Central memory CD8-positive, alpha-beta T cell (primary cell): ENCODE results near the gene NF1.

ENCODE experiments used
- ATAC-seq: fragments of 150-1000 bp; cut with Tn5 transposase; replicated peaks from 2 replicates; pipeline ENCODE4 v1.10.0; 2022; ENCODE audit warnings: mild to moderate bottlenecking, moderate FRiP score, moderate number of reproducible peaks; ENCODE audit not compliant: poor library complexity, severe bottlenecking; ENCODE audit errors: extremely low read depth
- DNase-seq, 2 donors: peaks; one replicate each; pipeline ENCODE4 v3.0.0; 2021; ENCODE audit warnings: low spot score in 2 of 2
- H3K27ac Mint-ChIP-seq: one replicate; pipeline ENCODE4 v1.8.0; 2022; ENCODE audit warnings: low read depth, mild to moderate bottlenecking, moderate library complexity, mixed read lengths
- H3K27me3 Mint-ChIP-seq: one replicate; pipeline ENCODE4 v1.8.0; 2022; ENCODE audit warnings: mixed read lengths
- H3K36me3 Mint-ChIP-seq: one replicate; pipeline ENCODE4 v1.8.0; 2022; ENCODE audit warnings: mild to moderate bottlenecking, moderate library complexity, mixed read lengths; ENCODE audit not compliant: insufficient read depth
- H3K4me1 Mint-ChIP-seq: one replicate; pipeline ENCODE4 v1.8.0; 2022; ENCODE audit warnings: mixed read lengths
- H3K4me3 Mint-ChIP-seq: one replicate; pipeline ENCODE4 v1.8.0; 2022; ENCODE audit warnings: mild to moderate bottlenecking, moderate library complexity, mixed read lengths
- H3K9me3 Mint-ChIP-seq: one replicate; pipeline ENCODE4 v1.8.0; 2022; ENCODE audit warnings: mixed read lengths

Gene NF1

DNA sequence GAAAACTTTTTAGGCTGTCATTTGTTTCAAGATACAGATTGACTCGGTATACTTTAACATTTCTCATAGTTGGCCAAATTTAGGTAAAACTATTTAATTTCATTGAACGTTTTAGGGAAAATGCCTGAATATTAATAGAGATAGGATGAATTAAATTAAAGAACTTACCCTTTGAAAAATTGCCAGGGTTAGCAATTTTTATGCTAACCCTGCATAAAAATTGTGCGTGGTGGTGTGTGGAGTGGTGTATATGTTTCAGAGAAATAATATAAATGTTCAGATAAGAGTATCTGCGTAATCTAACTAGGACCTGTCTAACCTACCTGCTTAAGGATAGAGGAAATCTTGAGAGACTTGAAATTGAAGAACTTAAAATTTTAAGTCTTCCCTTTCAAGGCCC lies 21.4 kb downstream of the NF1 start:
- Mint-ChIP-seq H3K9me3 (no peaks in the 10 kb centered on the region), H3K36me3 (no peaks in the 10 kb centered on the region)
- DNase-seq: no peak

DNA sequence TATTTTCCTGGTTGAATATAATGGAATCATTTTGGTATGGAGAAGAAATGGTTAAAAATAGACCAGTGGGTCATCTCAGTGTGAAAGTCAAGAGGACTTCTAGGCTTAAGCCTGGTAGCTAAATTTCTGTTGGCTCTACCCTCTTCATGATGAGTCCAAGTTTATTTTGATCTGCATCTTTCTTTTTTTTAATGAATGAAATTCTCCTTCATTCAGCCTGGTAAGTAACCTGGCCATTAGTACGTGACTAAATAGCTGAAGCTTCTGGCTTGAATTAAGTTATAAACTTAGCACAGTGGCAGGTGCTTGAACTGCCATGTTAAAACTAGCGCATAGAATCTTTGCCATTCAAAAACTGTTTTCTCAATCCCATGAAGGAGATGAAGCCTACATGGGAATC lies 28.0 kb downstream of the NF1 start:
- Mint-ChIP-seq H3K36me3 (peaks cover 2% of the 10 kb centered on the region), H3K4me1 (peaks cover 11% of the 10 kb centered on the region), H3K9me3 (no peaks in the 10 kb centered on the region), H3K4me3 (no peak overlapping the region), H3K27me3 (no peaks in the 10 kb centered on the region), H3K27ac (no peak overlapping the region)
- DNase-seq (no peak), ATAC-seq (no peak)

More for the DNA sequence above, 21.4 kb downstream of the NF1 start:
- Mint-ChIP-seq H3K27ac (no peak overlapping the region), H3K27me3 (no peaks in the 10 kb centered on the region), H3K4me3 (no peak overlapping the region), H3K4me1 (peaks cover 5% of the 10 kb centered on the region)
- ATAC-seq: no peak

DNA sequence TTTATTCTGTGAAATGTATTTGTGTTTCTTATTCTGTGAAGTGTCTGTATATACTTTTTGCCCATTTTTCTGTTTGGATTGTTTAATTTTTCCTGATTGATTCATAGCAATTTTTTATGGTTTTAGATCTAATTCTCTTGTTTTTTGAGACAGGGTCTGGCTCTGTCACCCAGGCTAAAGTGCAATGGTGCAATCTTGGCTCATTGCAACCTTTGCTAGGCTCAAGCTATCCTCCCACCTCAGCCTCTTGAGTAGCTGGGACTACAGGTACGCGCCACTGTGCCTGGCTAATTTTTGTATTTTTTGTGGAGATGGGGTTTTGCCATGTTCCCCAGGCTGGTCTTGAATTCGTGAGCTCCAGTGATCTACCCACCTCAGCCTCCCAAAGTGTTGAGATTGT lies 31.5 kb downstream of the NF1 start:
- H3K36me3 Mint-ChIP-seq: peaks cover 2% of the 10 kb centered on the region
- no peak overlapping the region for H3K4me3 Mint-ChIP-seq
- H3K27me3 Mint-ChIP-seq: no peaks in the 10 kb centered on the region
- peaks cover 24% of the 10 kb centered on the region for H3K4me1 Mint-ChIP-seq
- ATAC-seq: no peak
- H3K27ac Mint-ChIP-seq: no peak overlapping the region
- no peaks in the 10 kb centered on the region for H3K9me3 Mint-ChIP-seq
- DNase-seq: no peak

DNA sequence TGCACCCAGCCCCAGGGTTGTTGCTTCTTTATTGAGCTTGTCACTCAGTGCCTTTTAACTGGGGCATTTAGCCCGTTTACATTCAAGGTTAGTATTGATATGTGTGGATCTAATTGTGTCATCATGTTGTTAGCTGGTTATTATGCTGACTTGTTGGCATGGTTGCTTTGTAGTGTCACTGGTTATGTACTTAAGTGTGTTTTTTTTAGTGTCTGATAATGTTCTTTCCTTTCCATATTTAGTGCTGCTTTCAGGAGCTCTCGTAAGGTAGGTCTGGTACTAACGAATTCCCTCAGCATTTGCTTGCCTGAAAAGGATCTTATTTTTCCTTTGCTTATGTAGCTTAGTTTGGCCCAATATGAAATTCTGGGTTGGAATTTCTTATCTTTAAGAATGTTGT lies 33.5 kb downstream of the NF1 start:
- Mint-ChIP-seq H3K27me3 (no peaks in the 10 kb centered on the region), H3K4me1 (peaks cover 16% of the 10 kb centered on the region), H3K4me3 (no peak overlapping the region), H3K36me3 (no peaks in the 10 kb centered on the region), H3K27ac (no peak overlapping the region), H3K9me3 (no peaks in the 10 kb centered on the region)
- no peak for ATAC-seq
- no peak for DNase-seq

DNA sequence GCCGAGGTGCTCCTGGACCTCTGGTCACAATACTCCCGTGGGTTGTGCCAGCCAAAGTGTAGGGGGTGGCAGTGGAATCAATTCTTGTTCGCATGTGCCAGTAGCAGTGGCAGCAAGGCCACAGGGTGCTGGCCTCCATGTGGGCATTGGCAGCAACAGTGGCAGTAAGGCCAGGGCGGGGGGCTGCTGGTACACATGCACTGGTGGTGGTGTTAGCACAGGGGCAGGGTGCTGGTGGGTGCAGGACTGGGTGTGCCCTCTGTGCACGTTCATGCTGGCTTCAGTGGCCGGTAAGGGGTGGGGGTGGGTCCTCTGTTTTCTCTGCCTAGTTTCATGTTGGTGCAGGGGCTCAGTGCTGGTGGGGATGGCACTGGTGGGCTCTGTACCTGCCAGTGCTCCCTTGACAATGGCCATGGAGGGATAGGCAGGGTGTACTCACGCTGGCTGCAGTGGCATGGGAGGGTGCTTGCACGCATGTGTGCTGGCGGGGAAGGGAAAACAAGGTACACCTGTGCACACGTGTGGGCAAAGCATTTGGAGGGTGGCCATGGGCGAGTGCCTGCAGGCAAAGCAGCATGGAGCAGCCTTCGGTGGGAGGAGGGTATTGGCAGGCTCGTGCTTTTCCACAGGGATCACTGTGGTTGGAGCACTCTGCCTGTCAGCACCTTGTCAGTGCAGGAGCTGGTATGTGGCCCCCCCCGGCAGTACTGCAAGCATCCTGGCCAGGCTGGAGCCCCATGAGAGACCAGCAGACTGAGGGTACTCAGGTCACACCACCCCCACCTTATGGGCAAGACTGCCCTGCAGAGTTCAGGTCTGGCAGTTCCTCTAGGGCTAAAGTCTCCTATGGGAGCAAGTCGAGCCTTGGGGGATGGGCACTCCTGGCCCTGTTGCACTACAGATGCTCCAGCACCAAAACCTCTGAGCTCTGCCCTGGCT lies 35.8 kb downstream of the NF1 start:
- H3K9me3 Mint-ChIP-seq: no peaks in the 10 kb centered on the region
- no peaks in the 10 kb centered on the region for H3K36me3 Mint-ChIP-seq
- no peak for ATAC-seq
- H3K27ac Mint-ChIP-seq: peak overlapping the region; percentile 29
- DNase-seq: no peak
- peaks cover 16% of the 10 kb centered on the region for H3K4me1 Mint-ChIP-seq
- no peaks in the 10 kb centered on the region for H3K27me3 Mint-ChIP-seq
- H3K4me3 Mint-ChIP-seq: no peak overlapping the region

DNA sequence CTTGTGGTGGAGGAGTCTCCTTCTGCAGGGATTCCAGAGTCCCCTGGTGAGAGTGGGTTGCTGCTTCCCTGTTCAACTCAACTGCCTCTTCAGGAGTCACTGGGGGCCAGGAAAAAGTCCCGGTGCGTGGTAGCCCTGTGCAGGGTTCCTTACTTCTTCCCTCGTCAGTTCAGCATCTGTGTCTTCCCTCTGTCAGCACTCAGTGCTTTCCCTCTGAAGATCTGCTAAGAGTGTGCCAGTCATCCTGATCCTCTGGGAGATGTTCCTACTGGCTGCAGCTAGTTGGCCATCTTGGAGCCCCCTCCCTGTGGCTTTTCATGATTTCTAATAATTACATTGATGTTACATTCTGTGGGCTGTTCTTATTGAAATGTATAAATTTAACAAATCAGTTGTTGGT lies 36.5 kb downstream of the NF1 start:
- Mint-ChIP-seq H3K36me3 (no peaks in the 10 kb centered on the region), H3K27me3 (no peaks in the 10 kb centered on the region), H3K9me3 (no peaks in the 10 kb centered on the region), H3K4me1 (peaks cover 16% of the 10 kb centered on the region), H3K27ac (no peak overlapping the region), H3K4me3 (no peak overlapping the region)
- DNase-seq (no peak), ATAC-seq (no peak)

DNA sequence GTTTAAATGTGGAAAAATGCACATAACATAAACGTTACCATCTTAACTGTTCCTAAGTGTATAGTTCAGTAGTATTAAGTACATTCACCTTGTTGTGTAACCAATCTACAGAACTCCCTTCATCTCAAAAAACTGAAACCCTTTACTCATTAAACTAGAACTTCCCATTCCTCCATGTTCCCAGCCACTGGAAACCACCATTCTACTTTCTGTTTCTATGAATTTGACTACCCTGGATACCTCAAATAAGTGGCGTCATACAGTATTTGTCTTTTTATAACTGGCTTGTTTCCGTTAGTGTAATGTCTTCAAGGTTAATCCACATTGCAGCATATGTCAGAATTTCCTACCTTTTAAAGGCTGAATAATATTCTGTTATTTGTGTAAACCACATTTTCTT lies 38.2 kb downstream of the NF1 start:
- H3K27ac Mint-ChIP-seq: no peak overlapping the region
- no peak overlapping the region for H3K4me3 Mint-ChIP-seq
- no peaks in the 10 kb centered on the region for H3K9me3 Mint-ChIP-seq
- DNase-seq: no peak
- no peaks in the 10 kb centered on the region for H3K27me3 Mint-ChIP-seq
- ATAC-seq: no peak
- H3K36me3 Mint-ChIP-seq: no peaks in the 10 kb centered on the region
- peaks cover 16% of the 10 kb centered on the region for H3K4me1 Mint-ChIP-seq

DNA sequence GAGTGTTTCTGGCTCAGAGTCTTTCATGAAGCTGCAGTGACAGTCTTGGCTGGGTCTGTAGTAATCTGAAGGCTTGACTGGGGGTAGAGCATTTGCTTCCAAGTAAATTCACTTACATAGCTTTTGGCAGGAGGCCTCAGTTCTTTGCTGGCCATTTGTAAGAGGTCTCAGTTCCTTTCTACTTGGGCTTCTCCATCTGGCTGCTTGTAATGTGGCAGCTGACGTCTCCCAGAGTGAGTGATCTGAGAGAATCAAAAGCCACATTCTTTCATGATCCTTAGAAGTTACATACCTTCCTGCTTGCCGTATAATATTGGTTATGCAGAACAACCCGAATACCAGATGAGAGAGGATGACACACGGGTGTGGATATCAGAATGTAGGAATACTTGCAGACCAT lies 39.8 kb downstream of the NF1 start:
- ATAC-seq: no peak
- Mint-ChIP-seq H3K27me3 (no peaks in the 10 kb centered on the region), H3K4me3 (no peak overlapping the region), H3K4me1 (peaks cover 11% of the 10 kb centered on the region), H3K36me3 (no peaks in the 10 kb centered on the region), H3K9me3 (no peaks in the 10 kb centered on the region), H3K27ac (no peak overlapping the region)
- DNase-seq: no peak

DNA sequence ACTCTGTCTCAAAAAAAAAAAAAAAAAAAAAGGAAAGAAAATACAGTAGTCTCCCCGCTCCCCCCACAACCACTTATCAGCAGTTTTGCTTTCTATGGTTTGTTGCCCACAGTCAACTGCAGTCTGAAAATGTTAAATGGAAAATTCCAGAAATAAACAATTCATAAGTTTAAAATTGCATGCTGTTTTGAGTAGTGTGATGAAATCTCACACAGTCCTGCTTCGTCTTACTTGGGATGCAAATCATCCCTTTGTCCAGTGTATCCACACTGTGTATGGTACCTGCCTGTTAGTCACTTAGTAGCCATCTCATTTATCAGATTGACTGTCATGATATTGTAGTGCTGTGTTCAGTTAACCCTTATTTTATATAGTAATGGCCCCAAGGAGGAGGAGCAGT lies 41.5 kb downstream of the NF1 start:
- peaks cover 2% of the 10 kb centered on the region for H3K4me1 Mint-ChIP-seq
- H3K27me3 Mint-ChIP-seq: no peaks in the 10 kb centered on the region
- no peaks in the 10 kb centered on the region for H3K9me3 Mint-ChIP-seq
- H3K36me3 Mint-ChIP-seq: no peaks in the 10 kb centered on the region
- DNase-seq: no peak
- no peak overlapping the region for H3K27ac Mint-ChIP-seq
- ATAC-seq: no peak
- H3K4me3 Mint-ChIP-seq: no peak overlapping the region

DNA sequence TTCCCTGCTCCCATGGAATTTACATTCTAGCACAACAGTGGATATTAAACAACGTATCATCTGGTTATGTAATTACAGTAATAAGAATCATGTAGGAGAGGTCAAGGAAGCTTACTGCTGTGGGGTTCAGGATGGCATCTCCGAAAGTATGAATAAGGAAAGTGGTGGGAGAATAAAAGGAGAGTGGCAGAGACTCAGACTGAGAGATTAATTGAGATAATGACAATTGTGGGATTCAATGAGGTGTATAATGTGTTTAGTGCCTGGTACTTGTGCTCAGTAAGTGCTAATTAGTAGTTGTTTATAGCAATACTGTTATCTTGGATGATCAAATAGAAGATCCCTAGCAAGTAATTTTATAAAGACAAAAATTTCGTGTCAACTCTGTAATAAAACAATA lies 45.3 kb downstream of the NF1 start:
- ATAC-seq (no peak), DNase-seq (no peak)
- H3K9me3 Mint-ChIP-seq: no peaks in the 10 kb centered on the region
- H3K27ac Mint-ChIP-seq: peak overlapping the region; percentile 17
- no peak overlapping the region for H3K4me3 Mint-ChIP-seq
- no peaks in the 10 kb centered on the region for H3K4me1 Mint-ChIP-seq
- no peaks in the 10 kb centered on the region for H3K27me3 Mint-ChIP-seq
- no peaks in the 10 kb centered on the region for H3K36me3 Mint-ChIP-seq

DNA sequence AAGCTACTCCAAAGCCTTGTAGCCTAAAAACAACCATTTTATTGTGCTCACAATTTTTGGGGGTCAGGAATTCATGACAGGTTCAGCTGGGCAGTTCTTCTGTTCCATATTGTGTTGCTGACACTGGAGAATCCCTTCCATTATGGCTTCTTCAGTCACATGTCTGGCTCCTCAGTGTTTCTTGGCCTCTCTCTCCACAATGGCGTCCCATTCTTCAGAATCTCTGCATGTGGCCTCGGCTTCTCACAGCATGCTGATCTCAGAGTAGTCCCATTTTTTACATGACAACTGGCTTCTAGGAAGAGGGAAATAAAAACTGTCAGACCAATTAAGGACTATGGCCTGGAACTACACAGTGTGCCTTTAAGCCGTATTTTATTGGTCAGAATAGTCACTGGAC lies 49.7 kb downstream of the NF1 start:
- no peaks in the 10 kb centered on the region for H3K9me3 Mint-ChIP-seq
- H3K27me3 Mint-ChIP-seq: no peaks in the 10 kb centered on the region
- DNase-seq (no peak), ATAC-seq (no peak)
- no peaks in the 10 kb centered on the region for H3K36me3 Mint-ChIP-seq
- H3K4me3 Mint-ChIP-seq: no peak overlapping the region
- H3K27ac Mint-ChIP-seq: no peak overlapping the region
- no peaks in the 10 kb centered on the region for H3K4me1 Mint-ChIP-seq

DNA sequence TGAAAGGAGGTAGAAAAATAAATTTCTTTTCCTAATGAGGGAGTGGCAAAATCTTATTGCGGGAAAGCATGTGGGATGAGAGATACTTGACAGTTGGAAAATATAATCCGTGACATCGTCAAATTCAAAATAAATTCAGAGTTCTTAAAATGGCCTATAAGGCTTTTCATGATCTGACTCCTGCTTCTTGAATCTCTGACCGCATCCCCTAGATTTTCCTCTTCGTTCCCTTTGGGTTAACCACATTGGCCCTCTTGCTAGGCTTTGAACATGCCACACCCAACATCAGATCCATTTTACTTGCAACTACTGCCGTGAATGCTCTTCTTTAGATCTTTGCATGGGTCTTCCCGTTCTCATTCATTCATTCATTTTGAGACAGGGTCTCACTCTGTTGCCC lies 50.1 kb downstream of the NF1 start:
- DNase-seq: no peak
- no peak for ATAC-seq
- Mint-ChIP-seq H3K9me3 (no peaks in the 10 kb centered on the region), H3K27ac (no peak overlapping the region), H3K4me1 (no peaks in the 10 kb centered on the region), H3K36me3 (no peaks in the 10 kb centered on the region), H3K4me3 (no peak overlapping the region), H3K27me3 (no peaks in the 10 kb centered on the region)

DNA sequence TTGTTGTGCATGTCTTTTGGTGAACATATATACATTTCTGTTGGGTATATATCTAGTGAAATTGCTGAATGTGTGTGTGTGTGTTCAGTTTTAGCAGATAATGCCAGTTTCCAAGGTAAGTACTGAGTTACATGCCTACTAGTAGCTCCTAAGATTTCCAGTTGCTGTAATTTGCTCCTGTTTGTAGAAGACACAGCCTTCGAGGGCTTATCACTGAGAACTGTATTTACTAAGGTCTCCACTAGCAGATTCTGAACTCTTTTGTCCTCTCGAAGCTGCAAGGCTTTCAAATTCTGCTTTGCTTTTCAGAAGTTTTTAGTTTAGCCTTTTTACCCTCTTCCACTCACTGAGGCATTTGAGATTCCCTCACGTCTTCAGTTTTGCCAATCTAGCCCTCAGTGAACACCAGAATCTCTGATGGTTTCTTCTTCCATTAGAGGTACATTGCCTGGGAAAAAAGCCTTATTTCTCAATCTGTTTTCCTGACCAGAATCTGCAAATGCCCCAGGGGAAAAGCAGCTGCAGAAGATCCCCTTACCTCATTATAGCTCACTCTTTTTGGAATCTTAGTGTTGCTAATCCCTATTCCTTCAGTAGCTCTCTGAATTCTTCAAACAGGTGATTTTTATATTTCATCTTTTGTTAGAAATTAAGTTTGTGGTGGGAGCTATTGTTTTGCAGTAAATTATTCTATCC lies 52.9 kb downstream of the NF1 start:
- no peaks in the 10 kb centered on the region for H3K36me3 Mint-ChIP-seq
- H3K27ac Mint-ChIP-seq: peak overlapping the region; percentile 33
- peaks cover 6% of the 10 kb centered on the region for H3K4me1 Mint-ChIP-seq
- peaks cover 6% of the 10 kb centered on the region for H3K9me3 Mint-ChIP-seq
- no peak overlapping the region for H3K4me3 Mint-ChIP-seq
- ATAC-seq (no peak), DNase-seq (no peak)
- H3K27me3 Mint-ChIP-seq: no peaks in the 10 kb centered on the region
